D341Med (cell line): ENCODE data around the gene SCLY.

Experiments used
- DNase-seq: peaks from one replicate; pipeline ENCODE4 v3.0.0; 2012; ENCODE audit warnings: low spot score

The SCLY gene

DNA sequence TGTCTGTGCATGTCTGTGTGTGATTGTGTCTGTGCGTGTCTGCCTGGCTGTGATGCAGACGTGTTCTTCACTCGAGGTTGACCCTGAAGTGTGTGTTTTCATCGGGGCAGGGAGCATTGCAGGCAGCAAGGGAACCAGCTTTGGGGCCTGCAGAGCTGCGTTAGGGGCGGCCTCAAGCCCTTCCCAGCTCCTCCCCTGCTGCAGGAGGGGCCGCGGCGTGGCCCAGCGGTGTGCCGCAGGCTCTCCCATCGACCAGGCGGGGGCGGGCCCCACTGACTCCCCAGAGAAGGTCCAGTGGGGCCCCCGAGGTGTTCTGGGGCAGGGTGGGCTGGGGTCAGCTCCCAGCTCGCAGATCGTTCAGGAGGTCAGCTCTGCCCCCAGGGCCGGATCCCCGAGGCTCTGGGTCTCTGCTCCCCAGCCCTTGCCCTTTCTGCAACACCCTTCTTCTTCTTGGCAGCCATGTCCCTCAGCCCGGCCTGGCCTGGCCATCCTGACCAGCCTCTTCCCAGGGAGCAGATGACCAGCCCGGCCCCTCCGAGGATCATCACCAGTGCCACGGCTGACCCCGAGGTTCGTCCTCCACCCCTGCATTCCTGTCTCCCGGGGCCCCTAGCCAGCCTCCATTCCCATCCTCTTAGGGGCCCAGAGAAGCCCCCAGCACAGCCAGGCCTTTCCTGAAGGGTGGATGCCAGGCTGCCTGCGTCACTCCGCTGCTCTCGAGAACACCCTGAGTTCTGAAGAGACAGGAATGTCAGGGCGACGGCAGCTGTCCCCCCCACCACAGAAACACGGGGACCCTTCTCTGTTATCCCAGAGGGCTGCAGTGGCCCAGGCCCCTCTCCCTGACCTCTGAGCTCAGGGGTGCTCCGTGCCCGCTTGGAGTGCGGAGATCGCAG, 66.6 kb downstream of the SCLY start:
- DNase-seq = no peak

- no peak for DNase-seq
Measured at GRCh38 chr2:238128061-238128440, 67.2 kb downstream of the SCLY start.

- no peak for DNase-seq
Measured at GRCh38 chr2:238128534-238129001, 67.8 kb downstream of the SCLY start.

DNA sequence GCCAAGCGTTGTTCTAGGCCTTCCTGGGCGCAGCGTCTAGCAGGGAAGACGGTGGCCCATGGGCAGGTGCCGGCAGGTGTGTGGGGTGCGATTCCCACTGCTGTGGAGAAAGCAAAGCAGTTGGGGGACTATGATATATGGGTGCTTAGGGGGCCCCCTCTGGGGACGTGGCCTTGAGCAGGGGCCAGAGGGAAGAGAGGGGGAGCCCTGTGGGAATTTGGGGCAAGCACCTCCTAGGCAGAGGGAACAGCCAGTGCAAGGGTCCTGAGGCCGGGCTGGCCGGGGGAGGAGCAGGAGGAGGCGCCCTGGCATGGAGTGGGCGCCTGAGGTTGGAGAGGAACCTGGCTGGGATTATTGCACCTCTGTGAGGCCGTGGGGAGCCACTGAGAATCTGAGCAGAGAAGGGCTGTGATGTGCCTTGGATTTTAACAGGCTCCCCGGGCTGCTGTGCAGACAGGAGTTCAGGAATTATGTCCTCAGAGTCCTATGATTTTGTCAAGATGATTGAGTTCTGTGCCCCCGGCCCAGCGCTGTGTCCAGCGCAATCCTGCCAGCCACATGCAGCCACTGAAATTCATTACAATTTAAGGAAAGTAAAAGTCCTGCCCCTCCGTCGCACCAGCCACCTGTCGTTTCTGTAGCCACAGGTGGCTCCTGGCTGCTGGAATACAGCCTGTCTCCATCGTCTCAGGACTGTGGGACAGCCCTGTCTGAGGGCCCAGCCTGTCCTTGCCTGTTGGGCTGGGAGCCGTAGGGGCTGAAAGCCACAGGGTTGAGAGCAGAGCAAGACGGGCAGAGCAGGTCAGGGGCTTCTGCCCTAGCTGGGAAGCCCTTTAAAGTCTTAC, 68.6 kb downstream of the SCLY start:
- no peak for DNase-seq

DNA sequence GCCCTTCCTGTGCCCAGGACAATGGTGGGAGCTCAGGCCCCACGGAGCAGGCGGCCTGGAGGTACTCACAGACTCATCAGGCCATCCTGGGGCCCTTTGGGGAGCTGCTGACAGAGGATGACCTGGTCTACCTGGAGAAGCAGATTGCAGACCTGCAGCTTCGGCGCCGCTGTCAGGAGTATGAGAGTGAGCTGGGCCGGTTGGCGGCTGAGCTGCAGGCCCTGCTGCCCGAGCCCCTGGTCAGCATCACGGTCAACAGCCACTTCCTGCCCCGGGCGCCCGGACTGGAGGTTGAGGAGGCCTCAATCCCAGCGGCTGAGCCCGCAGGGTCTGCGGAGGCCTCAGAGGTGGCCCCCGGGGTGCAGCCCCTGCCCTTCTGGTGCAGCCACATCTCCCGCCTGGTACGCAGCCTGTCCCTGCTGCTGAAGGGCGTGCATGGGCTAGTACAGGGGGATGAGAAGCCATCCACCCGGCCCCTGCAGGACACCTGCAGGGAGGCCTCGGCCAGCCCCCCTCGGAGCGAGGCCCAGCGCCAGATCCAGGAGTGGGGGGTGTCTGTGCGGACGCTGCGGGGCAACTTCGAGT, 69.4 kb downstream of the SCLY start:
- DNase-seq = no peak

- DNase-seq = no peak
Measured at GRCh38 chr2:238130696-238131628, 70.2 kb downstream of the SCLY start.

DNA sequence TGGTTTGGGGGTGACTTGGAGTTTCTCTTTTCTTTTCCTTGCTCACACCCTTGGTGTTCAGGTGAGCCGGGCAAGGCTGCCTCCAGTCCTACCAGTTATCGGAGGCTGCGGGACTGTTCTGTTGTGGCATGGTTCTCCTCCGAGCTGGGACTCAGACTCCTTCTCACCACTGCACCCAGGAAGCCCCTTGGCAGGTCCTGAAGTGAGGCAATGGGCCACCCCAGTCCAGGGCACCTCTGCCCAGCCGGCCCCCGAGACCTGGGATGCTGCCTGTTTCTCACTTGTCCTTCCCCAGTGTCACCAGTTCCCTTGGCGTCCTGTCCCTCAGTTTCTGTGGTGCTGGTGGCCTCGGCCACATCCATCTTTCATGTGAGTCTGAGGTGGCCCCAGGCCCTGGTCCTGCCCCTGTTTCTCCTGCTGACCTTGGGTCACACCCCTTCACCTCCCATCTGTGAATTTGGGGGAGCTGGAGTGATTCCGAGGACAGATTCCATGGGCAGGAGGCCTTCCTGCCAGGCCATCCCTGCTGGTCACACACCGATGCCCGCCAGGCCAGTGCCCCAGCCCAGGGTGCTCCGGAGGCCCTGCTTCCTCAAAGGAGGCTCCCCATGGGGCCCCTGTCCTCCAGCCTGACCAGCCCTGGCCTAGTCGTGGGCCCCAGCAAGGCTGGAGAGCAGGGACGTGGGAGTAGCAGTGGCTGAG, 71.1 kb downstream of the SCLY start:
- DNase-seq = no peak

DNA sequence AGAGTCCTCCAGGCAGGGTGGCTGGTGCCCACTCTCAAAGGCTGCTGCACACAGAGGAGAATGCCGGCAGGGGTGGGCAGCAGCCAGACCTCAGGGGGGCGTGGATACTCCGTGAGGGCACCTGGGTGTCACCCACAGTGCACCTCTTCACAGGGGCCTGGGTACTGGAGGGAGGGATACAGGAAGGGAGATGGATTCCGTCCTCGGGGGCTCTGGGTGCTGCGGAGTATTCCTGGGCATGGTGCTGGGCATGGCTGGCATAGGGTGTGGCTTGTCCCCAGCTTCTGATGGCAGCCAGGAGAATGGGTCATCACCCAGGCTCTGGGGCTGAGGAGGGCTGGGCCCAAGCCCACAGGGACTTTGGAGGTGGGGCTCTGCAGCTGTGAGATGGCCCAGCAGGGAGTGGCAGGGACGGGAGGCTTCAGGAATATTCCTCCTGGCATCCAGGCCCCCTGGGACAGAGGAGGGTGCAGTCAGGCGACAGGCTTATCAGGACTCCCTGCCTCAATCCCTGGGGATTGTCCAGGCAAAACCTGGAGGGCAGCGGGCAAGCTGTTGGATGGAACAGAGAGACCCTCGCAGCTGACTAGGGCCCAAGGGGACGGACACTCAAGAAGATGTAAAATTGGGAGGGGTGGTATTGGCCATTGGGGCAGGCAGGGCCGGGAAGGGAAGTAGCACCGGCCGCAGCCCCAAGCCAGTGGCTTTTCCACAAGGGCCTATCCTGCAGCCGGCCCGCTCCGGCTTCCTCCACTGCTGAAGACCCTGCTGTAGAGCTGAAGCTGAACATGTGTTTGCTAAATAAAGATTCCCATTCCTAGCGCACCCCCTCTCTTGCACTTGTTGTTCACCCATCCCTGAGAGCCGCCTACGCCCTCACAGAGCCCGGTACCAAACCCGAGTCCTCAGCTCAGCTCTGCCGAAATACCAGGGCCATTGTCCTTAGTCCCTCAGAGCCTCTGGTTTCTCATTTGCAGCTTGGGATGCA, 72.0 kb downstream of the SCLY start:
- DNase-seq = no peak

GRCh38 chr2:238133499-238134392, 72.9 kb downstream of the SCLY start:
- DNase-seq = no peak

- no peak for DNase-seq
Measured at GRCh38 chr2:238134393-238134785, 73.6 kb downstream of the SCLY start.

GRCh38 chr2:238135601-238136150, 74.9 kb downstream of the SCLY start:
- DNase-seq = no peak

GRCh38 chr2:238136820-238137537, 76.2 kb downstream of the SCLY start:
- DNase-seq = no peak

DNA sequence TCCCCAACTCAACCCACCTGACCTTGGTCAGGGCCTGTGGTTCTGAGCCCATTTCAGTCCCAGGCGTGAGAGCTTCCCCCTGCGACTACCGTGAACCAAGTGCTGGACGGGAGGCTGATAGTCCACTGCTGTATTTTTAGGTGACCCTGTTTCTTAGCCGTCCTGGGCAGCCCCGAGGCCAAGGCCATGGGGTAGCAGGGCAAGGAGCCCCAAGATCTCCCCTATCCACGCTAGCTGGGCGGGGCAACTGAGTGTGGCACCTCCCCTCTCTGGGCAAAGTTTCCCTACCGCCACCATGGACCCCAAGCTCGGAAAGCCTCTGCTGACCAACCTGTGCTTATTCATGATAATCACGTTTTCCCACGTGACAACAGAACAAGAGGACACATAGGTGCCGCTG, 77.1 kb downstream of the SCLY start:
- no peak for DNase-seq

GRCh38 chr2:238138331-238139195, 77.8 kb downstream of the SCLY start, which contains the start of gene KLHL30:
KLHL30 (plus strand) TSS chr2:238138668; CDS start chr2:238140755, 2,087 bp downstream.
- DNase-seq = no peak

- no peak for DNase-seq
Measured at GRCh38 chr2:238139196-238140039, 78.6 kb downstream of the SCLY start.

DNA sequence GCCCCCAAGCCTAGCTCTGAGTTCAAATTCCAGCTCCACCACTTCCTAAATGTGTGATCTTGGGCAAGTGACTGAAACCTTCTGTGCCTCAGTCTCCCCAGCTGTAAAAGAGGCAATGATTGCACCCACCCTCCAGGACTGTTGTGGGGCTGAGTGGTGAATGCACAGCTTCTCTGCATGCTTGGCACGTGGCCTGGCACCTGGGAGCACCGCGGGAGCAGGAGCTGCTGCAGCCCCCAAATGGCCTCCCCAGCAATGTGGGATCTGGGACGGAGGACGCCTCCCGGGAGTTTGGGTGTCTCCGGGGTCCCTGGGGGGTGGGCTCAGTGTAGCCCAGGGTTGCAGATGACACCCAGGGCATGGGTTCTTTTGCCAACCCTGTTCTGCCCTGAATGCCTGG, 79.2 kb downstream of the SCLY start:
- DNase-seq = no peak
